Epithelial cell of proximal tubule (primary cell): Measurements from ENCODE around the gene DBNL. TPM values are rescaled to one million over a fixed set of nuclear protein-coding genes. Genes with fewer than 3 reads are reported as not detected.

Source experiments
- DNase-seq: peaks from one replicate; pipeline ENCODE4 v3.0.0-alpha.2; 2011; ENCODE audit warnings: low read depth
- H3K4me3 ChIP-seq: 2 replicates; pipeline ENCODE4 v1.5.1; 2011; ENCODE audit warnings: low read depth, mild to moderate bottlenecking, low read length
- CTCF ChIP-seq: conservative IDR thresholded peaks from 2 replicates; pipeline ENCODE4 v1.5.1; 2012; ENCODE audit warnings: low read depth, mild to moderate bottlenecking, low read length
- total RNA-seq: library from RNA; depleted of rRNA; stranded (reverse); fragments of >200 nt; gene quantifications from 2 replicates; pipeline ENCODE4 v1.2.3, GENCODE V29; 2015

Gene DBNL
- total RNA-seq, 1 donor from 2014 or later = 97.7 TPM

GRCh38 chr7:44060948-44061644 lies 16.6 kb downstream of the DBNL start:
- H3K4me3 ChIP-seq = no peak overlapping the region
- TF ChIP-seq CTCF = no peak
- no peak for DNase-seq

- H3K4me3 ChIP-seq = no peak overlapping the region
- no peak for DNase-seq
- no peak for TF ChIP-seq CTCF
Observed at GRCh38 chr7:44061645-44062179, 17.2 kb downstream of the DBNL start.

- TF ChIP-seq CTCF = no peak
- DNase-seq = no peak
- no peak overlapping the region for H3K4me3 ChIP-seq
Observed at GRCh38 chr7:44062180-44062902, 17.8 kb downstream of the DBNL start.

GRCh38 chr7:44062903-44063295 lies 18.4 kb downstream of the DBNL start:
- no peak for DNase-seq
- TF ChIP-seq CTCF = no peak
- H3K4me3 ChIP-seq = no peak overlapping the region

- no peak for TF ChIP-seq CTCF
- no peak for DNase-seq
- no peak overlapping the region for H3K4me3 ChIP-seq
Observed at GRCh38 chr7:44063547-44063893, 19.0 kb downstream of the DBNL start.

GRCh38 chr7:44063894-44064651 lies 19.6 kb downstream of the DBNL start:
- TF ChIP-seq CTCF = no peak
- H3K4me3 ChIP-seq = no peak overlapping the region
- no peak for DNase-seq
